Measurements from ENCODE around the gene RSPH6A.

The RSPH6A gene

GRCh38 chr19:45780146-45780447, 35.0 kb downstream of the RSPH6A start:
- H3K9ac ChIP-seq (ENCODE audit: low read length in 2 of 2): peak overlapping the region; percentile 74 to 85

GRCh38 chr19:45779231-45780145, 35.6 kb downstream of the RSPH6A start:
- H3K36me3 ChIP-seq (ENCODE audit: control insufficient read depth in 2 of 2, insufficient read depth in 2 of 2, low read length in 2 of 2): peaks cover 20 to 30% of the 10 kb centered on the region in 2 donors
- H3K9me3 ChIP-seq (ENCODE audit: control insufficient read depth in 2 of 2, low read length in 2 of 2): no peaks in the 10 kb centered on the region
- H3K4me3 ChIP-seq (ENCODE audit: low read length in 2 of 2): peak overlapping the region; percentile 63 to 95
- H3K4me1 ChIP-seq (ENCODE audit: control insufficient read depth, insufficient read depth, low read length): peaks cover 45% of the 10 kb centered on the region
- no peaks in the 10 kb centered on the region for H3K27me3 ChIP-seq (ENCODE audit: control insufficient read depth in 1 of 2, insufficient read depth in 2 of 2, low read length in 2 of 2)
- peak overlapping the region; percentile 86 for H3K27ac ChIP-seq (ENCODE audit: low read length)
- peak overlapping the region; percentile 74 to 85 for H3K9ac ChIP-seq (ENCODE audit: low read length in 2 of 2)

More at GRCh38 chr19:45780146-45780447, 35.0 kb downstream of the RSPH6A start:
- Histone ChIP-seq H3K4me1 (ENCODE audit: control insufficient read depth, insufficient read depth, low read length) (peaks cover 51% of the 10 kb centered on the region), H3K27ac (ENCODE audit: low read length) (peak overlapping the region; percentile 86), H3K36me3 (ENCODE audit: control insufficient read depth in 2 of 2, insufficient read depth in 2 of 2, low read length in 2 of 2) (peaks cover 17 to 25% of the 10 kb centered on the region in 2 donors), H3K9me3 (ENCODE audit: control insufficient read depth in 2 of 2, low read length in 2 of 2) (no peaks in the 10 kb centered on the region), H3K27me3 (ENCODE audit: control insufficient read depth in 1 of 2, insufficient read depth in 2 of 2, low read length in 2 of 2) (no peaks in the 10 kb centered on the region), H3K4me3 (ENCODE audit: low read length in 2 of 2) (peak overlapping the region; percentile 63 to 95)

DNA sequence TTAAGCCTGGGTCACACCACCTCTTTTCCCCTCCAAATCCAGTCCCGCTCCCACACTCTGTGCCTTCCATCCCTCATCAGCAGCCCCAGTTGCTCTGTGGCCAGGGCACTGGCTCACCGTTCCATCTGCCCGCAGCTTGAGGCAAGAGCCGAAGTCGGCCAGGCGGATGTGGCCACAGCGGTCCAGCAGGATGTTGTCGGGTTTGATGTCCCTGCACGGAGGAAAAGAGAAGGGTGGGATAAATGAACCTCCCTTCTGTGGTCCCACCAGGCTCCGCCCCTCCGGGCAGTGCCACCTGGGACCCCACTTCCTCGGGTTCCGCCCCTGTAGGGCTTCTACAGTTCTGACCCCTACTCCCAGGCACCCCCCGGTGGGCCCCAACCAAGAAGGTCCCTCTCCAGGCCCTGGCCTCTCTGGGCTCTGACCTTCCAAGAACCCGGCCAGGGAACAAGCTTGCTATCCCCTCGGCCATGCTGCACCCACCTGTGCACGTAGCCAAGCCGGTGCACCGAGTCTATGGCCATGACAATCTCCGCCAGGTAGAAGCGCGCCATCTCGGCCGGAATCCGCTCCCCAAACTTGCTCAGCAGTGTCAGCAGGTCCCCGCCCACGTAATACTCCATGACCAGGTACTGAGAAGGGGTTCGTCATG, 37.0 kb downstream of the RSPH6A start:
- Histone ChIP-seq H3K4me1 (ENCODE audit: control insufficient read depth, insufficient read depth, low read length) (peaks cover 38% of the 10 kb centered on the region), H3K36me3 (ENCODE audit: control insufficient read depth in 2 of 2, insufficient read depth in 2 of 2, low read length in 2 of 2) (peaks cover 25 to 35% of the 10 kb centered on the region in 2 donors), H3K9ac (ENCODE audit: low read length in 2 of 2) (no peak overlapping the region), H3K9me3 (ENCODE audit: control insufficient read depth in 2 of 2, low read length in 2 of 2) (no peaks in the 10 kb centered on the region), H3K27ac (ENCODE audit: low read length) (peak overlapping the region; percentile 41), H3K4me3 (ENCODE audit: low read length in 2 of 2) (no peak overlapping the region), H3K27me3 (ENCODE audit: control insufficient read depth in 1 of 2, insufficient read depth in 2 of 2, low read length in 2 of 2) (no peaks in the 10 kb centered on the region)

DNA sequence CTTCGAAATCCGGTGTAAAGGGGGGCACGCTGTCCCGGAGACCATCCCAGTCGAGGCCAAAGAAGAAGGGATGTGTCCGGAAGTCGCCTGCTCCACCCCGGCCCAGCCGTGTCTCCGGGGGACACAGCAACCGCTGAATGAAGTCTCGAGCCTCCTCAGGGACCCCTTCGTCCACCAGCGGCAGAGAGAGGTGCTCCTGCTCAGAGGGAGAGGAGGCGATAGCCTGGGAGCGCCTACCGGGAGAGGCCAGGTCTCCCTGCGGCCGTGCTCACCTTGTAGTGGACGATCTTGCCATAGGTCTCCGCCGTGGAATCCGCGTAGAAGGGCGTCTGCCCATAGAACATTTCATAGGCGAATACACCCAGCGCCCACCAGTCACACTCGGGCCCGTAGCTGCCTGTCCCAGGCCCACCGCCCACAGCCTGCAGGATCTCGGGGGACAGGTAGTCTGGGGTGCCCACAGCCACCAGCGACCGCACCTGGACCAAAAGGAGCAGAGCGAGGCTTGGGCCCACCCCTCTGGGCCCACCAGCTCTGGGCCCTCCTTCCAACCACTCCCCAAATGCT, 37.6 kb downstream of the RSPH6A start:
- Histone ChIP-seq H3K4me3 (ENCODE audit: low read length in 2 of 2) (no peak overlapping the region), H3K27me3 (ENCODE audit: control insufficient read depth in 1 of 2, insufficient read depth in 2 of 2, low read length in 2 of 2) (no peaks in the 10 kb centered on the region), H3K9ac (ENCODE audit: low read length in 2 of 2) (no peak overlapping the region), H3K27ac (ENCODE audit: low read length) (peak overlapping the region; percentile 41), H3K36me3 (ENCODE audit: control insufficient read depth in 2 of 2, insufficient read depth in 2 of 2, low read length in 2 of 2) (peaks cover 27 to 39% of the 10 kb centered on the region in 2 donors), H3K9me3 (ENCODE audit: control insufficient read depth in 2 of 2, low read length in 2 of 2) (no peaks in the 10 kb centered on the region), H3K4me1 (ENCODE audit: control insufficient read depth, insufficient read depth, low read length) (peaks cover 41% of the 10 kb centered on the region)

- Histone ChIP-seq H3K4me3 (ENCODE audit: low read length in 2 of 2) (no peak overlapping the region), H3K4me1 (ENCODE audit: control insufficient read depth, insufficient read depth, low read length) (peaks cover 43% of the 10 kb centered on the region), H3K9ac (ENCODE audit: low read length in 2 of 2) (no peak overlapping the region), H3K27me3 (ENCODE audit: control insufficient read depth in 1 of 2, insufficient read depth in 2 of 2, low read length in 2 of 2) (no peaks in the 10 kb centered on the region), H3K9me3 (ENCODE audit: control insufficient read depth in 2 of 2, low read length in 2 of 2) (no peaks in the 10 kb centered on the region), H3K36me3 (ENCODE audit: control insufficient read depth in 2 of 2, insufficient read depth in 2 of 2, low read length in 2 of 2) (peaks cover 27 to 48% of the 10 kb centered on the region in 2 donors), H3K27ac (ENCODE audit: low read length) (no peak overlapping the region)
Observed at GRCh38 chr19:45774765-45775164, 40.3 kb downstream of the RSPH6A start.

DNA sequence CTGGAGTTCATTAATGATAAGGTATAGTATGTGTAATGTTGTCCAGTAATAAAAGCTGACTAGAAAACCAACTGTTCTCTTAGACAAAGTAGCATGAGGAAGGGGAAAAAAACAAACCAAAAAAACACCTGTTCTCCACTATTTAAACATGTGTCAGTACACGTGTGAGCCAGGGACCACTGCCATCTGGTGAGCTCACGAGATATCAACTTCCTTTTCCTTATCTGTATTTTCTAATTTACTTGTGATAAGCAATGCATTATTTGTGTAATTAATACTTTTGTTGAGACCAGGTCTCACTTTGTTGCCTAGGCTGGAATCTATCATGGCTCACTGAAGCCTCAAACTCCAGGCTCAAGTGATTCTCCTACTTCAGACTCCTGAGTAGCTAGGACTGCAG, 41.7 kb downstream of the RSPH6A start:
- H3K9ac ChIP-seq (ENCODE audit: low read length in 2 of 2): no peak overlapping the region
- H3K4me3 ChIP-seq (ENCODE audit: low read length in 2 of 2): no peak overlapping the region
- peaks cover 27 to 41% of the 10 kb centered on the region in 2 donors for H3K36me3 ChIP-seq (ENCODE audit: control insufficient read depth in 2 of 2, insufficient read depth in 2 of 2, low read length in 2 of 2)
- no peaks in the 10 kb centered on the region for H3K27me3 ChIP-seq (ENCODE audit: control insufficient read depth in 1 of 2, insufficient read depth in 2 of 2, low read length in 2 of 2)
- H3K4me1 ChIP-seq (ENCODE audit: control insufficient read depth, insufficient read depth, low read length): peaks cover 34% of the 10 kb centered on the region
- no peaks in the 10 kb centered on the region for H3K9me3 ChIP-seq (ENCODE audit: control insufficient read depth in 2 of 2, low read length in 2 of 2)
- peak overlapping the region; percentile 46 for H3K27ac ChIP-seq (ENCODE audit: low read length)

GRCh38 chr19:45772912-45773311, 42.2 kb downstream of the RSPH6A start:
- H3K4me1 ChIP-seq (ENCODE audit: control insufficient read depth, insufficient read depth, low read length): peaks cover 36% of the 10 kb centered on the region
- no peak overlapping the region for H3K9ac ChIP-seq (ENCODE audit: low read length in 2 of 2)
- no peak overlapping the region for H3K4me3 ChIP-seq (ENCODE audit: low read length in 2 of 2)
- no peaks in the 10 kb centered on the region for H3K27me3 ChIP-seq (ENCODE audit: control insufficient read depth in 1 of 2, insufficient read depth in 2 of 2, low read length in 2 of 2)
- H3K27ac ChIP-seq (ENCODE audit: low read length): peak overlapping the region; percentile 46
- no peaks in the 10 kb centered on the region for H3K9me3 ChIP-seq (ENCODE audit: control insufficient read depth in 2 of 2, low read length in 2 of 2)
- peaks cover 25 to 36% of the 10 kb centered on the region in 2 donors for H3K36me3 ChIP-seq (ENCODE audit: control insufficient read depth in 2 of 2, insufficient read depth in 2 of 2, low read length in 2 of 2)

DNA sequence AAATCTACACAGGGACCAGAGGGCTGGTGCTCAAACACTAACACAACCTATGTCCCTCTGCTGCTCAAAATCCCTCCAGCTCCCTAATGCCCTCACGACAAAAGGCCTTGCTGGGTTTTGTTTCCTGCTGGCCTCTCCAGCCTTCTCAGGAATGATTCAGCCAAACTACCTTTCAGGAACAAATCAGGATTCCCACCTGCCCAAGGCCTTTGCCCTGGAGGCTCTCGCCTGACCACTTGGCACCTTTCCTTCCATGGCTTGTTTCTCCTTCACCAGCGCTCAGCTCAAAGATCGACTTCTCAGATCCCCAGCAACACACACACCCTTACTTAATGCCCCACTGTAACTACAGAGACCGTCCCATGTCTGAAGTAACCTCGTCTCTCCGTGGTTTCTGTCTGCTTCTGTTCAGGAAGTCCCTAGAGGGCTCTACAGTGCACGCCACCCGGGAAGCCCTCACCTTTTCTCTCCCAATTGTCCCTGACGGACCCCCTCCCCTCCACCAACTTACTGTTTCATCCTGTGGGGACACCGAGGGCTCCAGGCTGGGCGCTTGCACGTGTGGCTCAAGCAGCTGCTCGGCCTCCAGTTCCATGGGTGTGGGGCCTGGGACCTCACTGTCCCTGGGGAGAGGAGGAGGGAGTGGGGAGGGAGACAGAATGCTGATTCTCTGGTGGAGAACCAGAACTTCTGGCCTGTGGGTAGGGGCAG, 42.8 kb downstream of the RSPH6A start:
- H3K4me3 ChIP-seq (ENCODE audit: low read length in 2 of 2): no peak overlapping the region

DNA sequence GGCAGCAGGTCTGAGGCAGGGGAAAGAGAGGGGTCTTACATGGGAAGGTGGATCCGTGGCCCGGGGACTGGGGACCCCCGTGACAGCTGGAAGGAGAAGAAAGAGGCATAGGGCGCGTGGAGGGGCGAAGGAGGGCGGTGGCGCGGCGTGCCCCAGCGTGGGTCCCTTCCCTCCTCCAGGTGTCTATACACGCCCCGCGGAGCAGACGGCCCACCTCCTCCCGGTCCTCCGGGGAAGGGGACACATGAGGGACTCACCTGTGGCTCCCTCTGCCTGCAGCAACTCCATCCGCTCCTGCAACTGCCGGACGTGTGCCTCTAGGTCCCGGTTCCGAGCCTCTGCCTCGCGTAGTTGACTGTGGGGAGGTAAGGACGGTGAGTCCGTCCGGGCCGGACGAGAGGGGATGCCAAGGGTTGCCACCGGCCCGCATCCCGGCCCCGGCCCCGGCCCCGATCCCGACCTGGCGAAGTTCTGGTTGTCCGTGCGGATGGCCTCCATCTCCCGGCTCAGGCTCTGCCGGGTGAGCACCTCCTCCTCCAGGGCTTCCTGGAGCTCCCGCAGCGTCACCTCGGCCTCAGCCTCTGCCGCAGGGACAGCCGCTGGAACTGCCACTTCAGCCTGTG, 43.7 kb downstream of the RSPH6A start:
- peaks cover 11 to 23% of the 10 kb centered on the region in 2 donors for H3K36me3 ChIP-seq (ENCODE audit: control insufficient read depth in 2 of 2, insufficient read depth in 2 of 2, low read length in 2 of 2)
- H3K9ac ChIP-seq (ENCODE audit: low read length in 2 of 2): peak overlapping the region in 1 of 2 donors; percentile 48
- H3K4me1 ChIP-seq (ENCODE audit: control insufficient read depth, insufficient read depth, low read length): peaks cover 48% of the 10 kb centered on the region
- peak overlapping the region; percentile 25 to 75 for H3K4me3 ChIP-seq (ENCODE audit: low read length in 2 of 2)
- H3K27me3 ChIP-seq (ENCODE audit: control insufficient read depth in 1 of 2, insufficient read depth in 2 of 2, low read length in 2 of 2): no peaks in the 10 kb centered on the region
- H3K9me3 ChIP-seq (ENCODE audit: control insufficient read depth in 2 of 2, low read length in 2 of 2): no peaks in the 10 kb centered on the region
- peak overlapping the region; percentile 89 for H3K27ac ChIP-seq (ENCODE audit: low read length)

More for the DNA sequence above, 42.8 kb downstream of the RSPH6A start:
- peaks cover 40% of the 10 kb centered on the region for H3K4me1 ChIP-seq (ENCODE audit: control insufficient read depth, insufficient read depth, low read length)
- H3K27ac ChIP-seq (ENCODE audit: low read length): peak overlapping the region; percentile 46
- H3K27me3 ChIP-seq (ENCODE audit: control insufficient read depth in 1 of 2, insufficient read depth in 2 of 2, low read length in 2 of 2): no peaks in the 10 kb centered on the region
- peaks cover 20 to 31% of the 10 kb centered on the region in 2 donors for H3K36me3 ChIP-seq (ENCODE audit: control insufficient read depth in 2 of 2, insufficient read depth in 2 of 2, low read length in 2 of 2)
- H3K9ac ChIP-seq (ENCODE audit: low read length in 2 of 2): no peak overlapping the region
- H3K9me3 ChIP-seq (ENCODE audit: control insufficient read depth in 2 of 2, low read length in 2 of 2): no peaks in the 10 kb centered on the region

Data from stomach smooth muscle (tissue), 2 donors.